Sigmoid colon (tissue), 7 donors: ENCODE measurements around the gene PIGQ. TPM values are rescaled to one million over a fixed set of nuclear protein-coding genes. Genes with fewer than 3 reads are reported as not detected.

Experiments
- DNase-seq: peaks from one replicate; pipeline ENCODE4 v3.0.0-alpha.2; 2019
- H3K27ac ChIP-seq, 4 donors: fragments of 200-600 bp; sonication (generic); one replicate each; pipeline ENCODE4 v1.5.1; 2016 to 2019; ENCODE audit warnings: mild to moderate bottlenecking in 1 of 4
- H3K27me3 ChIP-seq, 3 donors: fragments of 200-600 bp; sonication (generic); one replicate each; pipeline ENCODE4 v1.5.1; 2019; ENCODE audit warnings: mild to moderate bottlenecking in 1 of 3
- H3K36me3 ChIP-seq, 4 donors: fragments of 200-600 bp; sonication (generic); one replicate each; pipeline ENCODE4 v1.5.1; 2016 to 2019
- H3K4me1 ChIP-seq, 4 donors: fragments of 200-600 bp; sonication (generic); one replicate each; pipeline ENCODE4 v1.5.1; 2017 to 2019
- H3K4me3 ChIP-seq, 4 donors: fragments of 200-600 bp; sonication (generic); one replicate each; pipeline ENCODE4 v1.5.1; 2017 to 2019; ENCODE audit warnings: mild to moderate bottlenecking in 2 of 4, moderate library complexity in 1 of 4
- H3K9me3 ChIP-seq, 4 donors: fragments of 200-600 bp in 3 of 4; sonication (generic) in 3 of 4; one replicate each; pipeline versions ENCODE4 v1.5.1 to v1.6.1; 2013 to 2019
- EP300 ChIP-seq, 4 donors: sonication (generic); formaldehyde crosslinking; IDR thresholded peaks; one replicate each; pipeline ENCODE4 v1.6.1; 2017; ENCODE audit warnings: antibody characterized with exemption in 4 of 4
- POLR2A ChIP-seq, 2 donors: fragments of 450-650 bp; IDR thresholded peaks; one replicate each; pipeline ENCODE4 v1.6.1; 2016; ENCODE audit warnings: antibody characterized with exemption in 2 of 2, mild to moderate bottlenecking in 2 of 2, moderate library complexity in 2 of 2
- POLR2AphosphoS5 ChIP-seq, 4 donors: sonication (generic); formaldehyde crosslinking; IDR thresholded peaks; one replicate each; pipeline ENCODE4 v1.6.1; 2017; ENCODE audit warnings: antibody characterized with exemption in 4 of 4
- WGBS, 2 donors: extraction: QIAGEN DNeasy Blood & Tissue Kit; methylation state at CpG; one replicate each; pipeline ENCODE4 v1.1.7; 2013; 5-methylcytosine and 5-hydroxymethylcytosine counted together
- intact Hi-C: fragments of 100-400 bp; cut with DNase I; formaldehyde crosslinking; loops from one replicate; pipeline ENCODE4 v1.15.1; 2023
- polyA plus RNA-seq, 3 donors: library from polyadenylated mRNA; stranded (reverse); fragments of 200-250 nt; gene quantifications; one replicate each; pipeline ENCODE4 v1.2.3, GENCODE V29; 2013
- total RNA-seq, 4 donors: library from RNA; depleted of rRNA; stranded (reverse); fragments of >200 nt; gene quantifications; one replicate each; pipeline ENCODE4 v1.1.0, GENCODE V29; 2016
- TF ChIP-seq, protein P1 (sequence below), 4 experiments: fragments of 450-650 bp in 3 of 4; fragments of 200-600 bp in 1 of 4; IDR thresholded peaks; one replicate each; pipeline ENCODE4 v1.5.1; 2016 to 2019; ENCODE audit warnings: antibody characterized with exemption in 4 of 4, mild to moderate bottlenecking in 3 of 4, moderate library complexity in 2 of 4
- donor health status: healthy with polysubstance abuse.
- donor health status: Bipolar disorder and iron deficiency.
- donor health status: healthy.

The PIGQ gene
- total and polyA plus RNA-seq, 7 donors: 11.1 to 47.4 (median 17.8) TPM

DNA sequence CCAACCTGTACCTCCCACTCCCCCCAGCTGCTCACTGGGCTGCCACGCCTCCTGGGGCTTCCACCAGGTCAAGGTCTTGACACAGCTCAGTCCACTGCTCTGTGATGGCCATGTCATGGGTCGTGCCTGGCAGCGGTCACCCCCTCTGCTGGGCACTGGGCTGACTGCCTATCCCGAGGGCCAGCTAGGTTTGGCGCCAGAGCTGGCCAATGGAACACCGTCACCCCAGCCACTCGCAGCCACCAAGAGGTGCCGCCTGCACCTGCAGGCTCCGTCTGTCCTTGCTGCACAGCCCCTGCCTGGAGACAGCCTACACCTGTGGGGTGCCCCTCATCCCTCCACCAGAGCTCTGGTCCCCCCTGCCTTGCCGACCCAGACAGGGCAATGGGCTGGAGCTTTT is 15.6 kb downstream of the PIGQ start:
- peaks cover 0 to 7% (median 3%) of the 10 kb centered on the region in 3 donors for H3K27me3 ChIP-seq
- peaks cover 0 to 3% (median 0%) of the 10 kb centered on the region in 4 donors for H3K36me3 ChIP-seq
- no peak overlapping the region for H3K4me3 ChIP-seq
- TF ChIP-seq EP300 (IDR thresholded peaks at IDR 0.05) (no peak), POLR2AphosphoS5 (IDR thresholded peaks at IDR 0.05) (peak in 1 of 4 donors; percentile 32), POLR2A (IDR thresholded peaks at IDR 0.05) (no peak)
- TF ChIP-seq, protein P1, sequence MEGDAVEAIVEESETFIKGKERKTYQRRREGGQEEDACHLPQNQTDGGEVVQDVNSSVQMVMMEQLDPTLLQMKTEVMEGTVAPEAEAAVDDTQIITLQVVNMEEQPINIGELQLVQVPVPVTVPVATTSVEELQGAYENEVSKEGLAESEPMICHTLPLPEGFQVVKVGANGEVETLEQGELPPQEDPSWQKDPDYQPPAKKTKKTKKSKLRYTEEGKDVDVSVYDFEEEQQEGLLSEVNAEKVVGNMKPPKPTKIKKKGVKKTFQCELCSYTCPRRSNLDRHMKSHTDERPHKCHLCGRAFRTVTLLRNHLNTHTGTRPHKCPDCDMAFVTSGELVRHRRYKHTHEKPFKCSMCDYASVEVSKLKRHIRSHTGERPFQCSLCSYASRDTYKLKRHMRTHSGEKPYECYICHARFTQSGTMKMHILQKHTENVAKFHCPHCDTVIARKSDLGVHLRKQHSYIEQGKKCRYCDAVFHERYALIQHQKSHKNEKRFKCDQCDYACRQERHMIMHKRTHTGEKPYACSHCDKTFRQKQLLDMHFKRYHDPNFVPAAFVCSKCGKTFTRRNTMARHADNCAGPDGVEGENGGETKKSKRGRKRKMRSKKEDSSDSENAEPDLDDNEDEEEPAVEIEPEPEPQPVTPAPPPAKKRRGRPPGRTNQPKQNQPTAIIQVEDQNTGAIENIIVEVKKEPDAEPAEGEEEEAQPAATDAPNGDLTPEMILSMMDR (IDR thresholded peaks at IDR 0.05): no peak
- H3K27ac ChIP-seq: no peak overlapping the region
- peaks cover 0 to 23% (median 13%) of the 10 kb centered on the region in 4 donors for H3K4me1 ChIP-seq
- intact Hi-C loops: no loop called here
- WGBS, 2 donors: 9 to 25% methylated on average over 10 of the region's 10 CpGs
- H3K9me3 ChIP-seq: no peaks in the 10 kb centered on the region
- no peak for DNase-seq

DNA sequence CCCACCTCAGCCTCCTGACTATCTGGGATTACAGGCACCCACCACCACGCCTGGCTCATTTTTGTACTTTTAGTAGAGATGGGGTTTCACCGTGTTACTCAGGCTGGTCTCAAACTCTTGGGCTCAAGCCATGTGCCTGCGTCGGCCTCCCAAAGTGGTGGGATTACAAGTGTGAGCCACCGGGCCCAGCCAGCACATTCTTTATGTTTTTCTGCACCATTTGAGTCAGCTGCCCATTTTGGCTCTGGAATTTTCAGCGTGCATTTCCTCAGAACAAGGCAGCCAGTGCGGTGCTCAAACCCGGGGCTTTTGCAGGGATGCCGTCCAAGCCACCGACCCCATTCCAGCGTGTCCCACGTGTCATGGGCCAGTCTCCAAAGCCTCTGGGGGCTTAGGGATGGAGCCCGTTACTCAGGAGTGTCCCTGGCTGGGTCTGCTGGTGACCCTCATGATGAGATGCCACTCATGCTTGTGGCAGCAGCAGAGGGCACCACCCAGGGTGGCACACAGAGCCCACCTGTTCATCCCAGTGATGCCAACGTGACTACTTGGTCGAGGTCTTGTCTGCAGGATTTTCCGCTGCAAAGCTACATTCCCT is 16.4 kb downstream of the PIGQ start:
- WGBS, 2 donors: 30 to 61% methylated on average over 16 of the region's 16 CpGs
- no peak for TF ChIP-seq POLR2AphosphoS5 (IDR thresholded peaks at IDR 0.05)
- TF ChIP-seq POLR2A (IDR thresholded peaks at IDR 0.05): no peak
- TF ChIP-seq, protein P1 (IDR thresholded peaks at IDR 0.05): no peak
- TF ChIP-seq EP300 (IDR thresholded peaks at IDR 0.05): no peak
- no peak for DNase-seq
- no peaks in the 10 kb centered on the region for H3K9me3 ChIP-seq
- H3K4me1 ChIP-seq: peaks cover 0 to 31% (median 20%) of the 10 kb centered on the region in 4 donors
- intact Hi-C loops: no loop called here
- H3K36me3 ChIP-seq: no peaks in the 10 kb centered on the region
- H3K4me3 ChIP-seq: no peak overlapping the region
- H3K27ac ChIP-seq: no peak overlapping the region
- peaks cover 0 to 7% (median 3%) of the 10 kb centered on the region in 3 donors for H3K27me3 ChIP-seq

DNA sequence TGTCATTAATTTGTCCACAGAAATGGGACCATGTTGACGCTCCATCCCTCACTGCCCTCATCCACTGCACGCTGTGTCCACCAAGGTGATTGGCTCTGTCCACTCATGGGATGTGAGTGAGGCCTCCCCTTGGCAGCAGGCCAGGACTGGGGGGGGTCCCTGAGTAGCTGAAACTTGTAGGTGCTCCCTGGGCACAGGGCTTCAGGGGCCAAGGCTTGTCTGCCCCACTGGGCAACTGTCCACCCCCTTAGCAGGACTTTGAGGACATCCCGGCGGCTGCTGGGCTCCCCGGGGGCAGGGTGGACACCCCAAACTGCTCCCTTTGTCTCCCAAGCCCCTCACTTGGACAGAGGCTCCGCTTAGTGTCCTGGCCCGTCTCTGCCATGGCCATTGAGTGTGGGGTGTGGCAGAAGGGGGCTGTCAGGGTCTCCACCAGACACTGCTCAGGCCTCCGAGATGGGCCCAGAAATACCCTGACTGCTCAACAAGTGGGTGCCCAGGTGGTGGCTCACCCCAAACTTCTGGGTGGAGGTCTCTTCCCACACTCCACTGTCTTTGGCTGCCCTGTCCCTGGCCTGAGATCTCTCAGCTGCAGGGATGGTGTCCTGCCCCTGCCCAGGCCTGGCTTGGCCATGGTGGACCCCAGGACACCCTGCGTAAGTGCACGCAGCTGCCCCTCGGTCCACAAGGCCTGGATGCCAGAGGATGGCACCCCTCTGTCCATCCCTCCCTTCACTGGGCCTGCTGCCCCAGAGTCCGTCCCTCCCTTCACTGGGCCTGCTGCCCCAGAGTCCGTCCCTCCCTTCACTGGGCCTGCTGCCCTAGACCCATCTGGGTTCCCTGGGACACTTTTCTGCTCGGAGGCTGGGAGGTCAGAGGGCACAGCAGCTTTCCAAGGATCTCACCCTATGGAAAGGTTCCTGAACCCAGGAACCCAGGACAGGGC is 17.1 kb downstream of the PIGQ start:
- intact Hi-C loops: no loop called here

DNA sequence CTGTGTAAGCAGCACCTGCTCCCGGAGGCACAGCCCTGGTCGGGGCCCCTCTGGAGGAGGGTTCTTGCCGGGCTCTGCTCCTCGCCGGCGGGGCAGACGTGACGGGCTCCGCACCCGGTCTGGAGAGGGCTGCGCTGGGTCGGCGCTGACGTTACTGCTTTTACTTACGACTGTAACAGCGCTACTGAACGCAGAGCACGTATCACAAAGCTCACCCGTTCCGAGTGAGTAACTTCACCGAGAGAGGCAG is 18.8 kb downstream of the PIGQ start:
- Histone ChIP-seq H3K27me3 (peaks cover 0 to 7% (median 3%) of the 10 kb centered on the region in 3 donors), H3K9me3 (no peaks in the 10 kb centered on the region), H3K36me3 (no peaks in the 10 kb centered on the region), H3K4me1 (peaks cover 0 to 45% (median 41%) of the 10 kb centered on the region in 4 donors), H3K27ac (peak overlapping the region; percentile 95 to 99 (median 96)), H3K4me3 (peak overlapping the region; percentile 62 to 97 (median 82))
- intact Hi-C loops: loop anchor here (2.0 kb wide), 2 partner anchors 48 to 72 kb away; partner anchors contain the start of gene METTL26
- TF ChIP-seq, protein P1 (IDR thresholded peaks at IDR 0.05): no peak
- no peak for TF ChIP-seq POLR2AphosphoS5 (IDR thresholded peaks at IDR 0.05)
- TF ChIP-seq POLR2A (IDR thresholded peaks at IDR 0.05): no peak
- no peak for TF ChIP-seq EP300 (IDR thresholded peaks at IDR 0.05)
- DNase-seq: no peak
- 0% methylated on average over 21 of the region's 21 CpGs for WGBS, 2 donors

More for the DNA sequence above, 17.1 kb downstream of the PIGQ start:
- H3K27ac ChIP-seq: no peak overlapping the region
- H3K4me3 ChIP-seq: no peak overlapping the region
- no peaks in the 10 kb centered on the region for H3K36me3 ChIP-seq
- H3K4me1 ChIP-seq: peaks cover 0 to 38% (median 27%) of the 10 kb centered on the region in 4 donors
- WGBS, 2 donors: 77 to 84% methylated on average over 14 of the region's 14 CpGs
- H3K9me3 ChIP-seq: no peaks in the 10 kb centered on the region
- DNase-seq: no peak
- TF ChIP-seq POLR2A (IDR thresholded peaks at IDR 0.05) (no peak), EP300 (IDR thresholded peaks at IDR 0.05) (no peak), POLR2AphosphoS5 (IDR thresholded peaks at IDR 0.05) (peak in 1 of 4 donors; percentile 6)
- H3K27me3 ChIP-seq: peaks cover 0 to 7% (median 3%) of the 10 kb centered on the region in 3 donors
